Measurements from ENCODE around the gene SLC66A2. TPM values are rescaled to one million over a fixed set of nuclear protein-coding genes. Genes with fewer than 3 reads are reported as not detected.

SLC66A2 gene
- total and polyA plus RNA-seq, 2 of the 13 experiments (the other 11 are each of a cell fraction or from before 2014, with no cell fraction given): 33.5 to 41.9 TPM

DNA sequence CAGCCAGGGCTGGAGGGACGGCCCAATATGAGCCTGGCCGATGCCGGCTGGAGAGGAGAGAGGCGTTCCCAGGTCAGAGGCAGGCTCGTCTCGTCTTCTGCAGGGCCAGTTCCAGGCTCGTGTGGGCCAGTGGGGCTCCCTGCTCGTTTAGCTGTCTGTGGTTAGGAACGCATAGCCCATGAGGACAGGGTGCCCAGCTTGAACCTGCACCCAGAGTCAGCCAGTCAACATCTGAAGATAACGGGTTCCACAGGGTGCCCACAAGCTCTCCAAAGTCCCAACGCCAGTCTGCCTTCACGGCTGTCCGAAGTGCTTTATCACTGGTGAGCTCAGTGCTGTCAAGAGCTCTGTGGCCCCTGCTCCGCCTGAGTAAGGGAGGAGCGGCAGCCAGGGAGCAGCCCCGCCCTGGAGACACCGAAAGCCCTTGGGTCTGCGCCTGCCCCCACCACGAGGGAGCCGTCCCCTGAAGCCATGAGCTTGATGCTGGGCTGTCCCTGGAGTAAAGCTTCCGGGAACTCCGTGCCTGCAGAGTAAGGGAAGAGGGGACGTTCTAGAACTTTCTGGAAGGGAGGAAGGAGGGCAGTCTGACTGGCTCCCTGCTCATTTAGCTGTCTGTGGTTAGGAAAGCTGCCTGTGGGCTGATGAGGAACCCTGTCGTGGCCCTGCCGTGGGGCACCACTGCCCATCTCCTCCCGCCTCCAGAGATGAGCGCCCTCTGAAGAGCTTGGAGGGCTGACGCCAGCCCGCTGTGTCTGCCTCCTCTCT, 10.3 kb upstream of the SLC66A2 start (continued):
- TF ChIP-seq, protein P1, sequence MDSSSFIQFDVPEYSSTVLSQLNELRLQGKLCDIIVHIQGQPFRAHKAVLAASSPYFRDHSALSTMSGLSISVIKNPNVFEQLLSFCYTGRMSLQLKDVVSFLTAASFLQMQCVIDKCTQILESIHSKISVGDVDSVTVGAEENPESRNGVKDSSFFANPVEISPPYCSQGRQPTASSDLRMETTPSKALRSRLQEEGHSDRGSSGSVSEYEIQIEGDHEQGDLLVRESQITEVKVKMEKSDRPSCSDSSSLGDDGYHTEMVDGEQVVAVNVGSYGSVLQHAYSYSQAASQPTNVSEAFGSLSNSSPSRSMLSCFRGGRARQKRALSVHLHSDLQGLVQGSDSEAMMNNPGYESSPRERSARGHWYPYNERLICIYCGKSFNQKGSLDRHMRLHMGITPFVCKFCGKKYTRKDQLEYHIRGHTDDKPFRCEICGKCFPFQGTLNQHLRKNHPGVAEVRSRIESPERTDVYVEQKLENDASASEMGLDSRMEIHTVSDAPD (CRISPR knock-in tag; IDR thresholded peaks at IDR 0.05): no peak
- TF ChIP-seq ZNF333 (CRISPR knock-in tag; IDR thresholded peaks at IDR 0.05; ENCODE audit: borderline replicate concordance): no peak
- TF ChIP-seq, protein P2, sequence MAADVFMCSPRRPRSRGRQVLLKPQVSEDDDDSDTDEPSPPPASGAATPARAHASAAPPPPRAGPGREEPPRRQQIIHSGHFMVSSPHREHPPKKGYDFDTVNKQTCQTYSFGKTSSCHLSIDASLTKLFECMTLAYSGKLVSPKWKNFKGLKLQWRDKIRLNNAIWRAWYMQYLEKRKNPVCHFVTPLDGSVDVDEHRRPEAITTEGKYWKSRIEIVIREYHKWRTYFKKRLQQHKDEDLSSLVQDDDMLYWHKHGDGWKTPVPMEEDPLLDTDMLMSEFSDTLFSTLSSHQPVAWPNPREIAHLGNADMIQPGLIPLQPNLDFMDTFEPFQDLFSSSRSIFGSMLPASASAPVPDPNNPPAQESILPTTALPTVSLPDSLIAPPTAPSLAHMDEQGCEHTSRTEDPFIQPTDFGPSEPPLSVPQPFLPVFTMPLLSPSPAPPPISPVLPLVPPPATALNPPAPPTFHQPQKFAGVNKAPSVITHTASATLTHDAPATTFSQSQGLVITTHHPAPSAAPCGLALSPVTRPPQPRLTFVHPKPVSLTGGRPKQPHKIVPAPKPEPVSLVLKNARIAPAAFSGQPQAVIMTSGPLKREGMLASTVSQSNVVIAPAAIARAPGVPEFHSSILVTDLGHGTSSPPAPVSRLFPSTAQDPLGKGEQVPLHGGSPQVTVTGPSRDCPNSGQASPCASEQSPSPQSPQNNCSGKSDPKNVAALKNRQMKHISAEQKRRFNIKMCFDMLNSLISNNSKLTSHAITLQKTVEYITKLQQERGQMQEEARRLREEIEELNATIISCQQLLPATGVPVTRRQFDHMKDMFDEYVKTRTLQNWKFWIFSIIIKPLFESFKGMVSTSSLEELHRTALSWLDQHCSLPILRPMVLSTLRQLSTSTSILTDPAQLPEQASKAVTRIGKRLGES (CRISPR knock-in tag; IDR thresholded peaks at IDR 0.05; ENCODE audit: borderline replicate concordance): no peak
- TF ChIP-seq, protein P3, sequence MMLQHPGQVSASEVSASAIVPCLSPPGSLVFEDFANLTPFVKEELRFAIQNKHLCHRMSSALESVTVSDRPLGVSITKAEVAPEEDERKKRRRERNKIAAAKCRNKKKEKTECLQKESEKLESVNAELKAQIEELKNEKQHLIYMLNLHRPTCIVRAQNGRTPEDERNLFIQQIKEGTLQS (CRISPR knock-in tag; IDR thresholded peaks at IDR 0.05): no peak
- TF ChIP-seq, protein P4, sequence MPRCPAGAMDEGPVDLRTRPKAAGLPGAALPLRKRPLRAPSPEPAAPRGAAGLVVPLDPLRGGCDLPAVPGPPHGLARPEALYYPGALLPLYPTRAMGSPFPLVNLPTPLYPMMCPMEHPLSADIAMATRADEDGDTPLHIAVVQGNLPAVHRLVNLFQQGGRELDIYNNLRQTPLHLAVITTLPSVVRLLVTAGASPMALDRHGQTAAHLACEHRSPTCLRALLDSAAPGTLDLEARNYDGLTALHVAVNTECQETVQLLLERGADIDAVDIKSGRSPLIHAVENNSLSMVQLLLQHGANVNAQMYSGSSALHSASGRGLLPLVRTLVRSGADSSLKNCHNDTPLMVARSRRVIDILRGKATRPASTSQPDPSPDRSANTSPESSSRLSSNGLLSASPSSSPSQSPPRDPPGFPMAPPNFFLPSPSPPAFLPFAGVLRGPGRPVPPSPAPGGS (CRISPR knock-in tag; IDR thresholded peaks at IDR 0.05): 0 out of 2 replicates have a peak, but pooled peaks have one; percentile 11
- no peak for TF ChIP-seq SETDB1 (CRISPR knock-in tag; IDR thresholded peaks at IDR 0.05; ENCODE audit: borderline replicate concordance)
- no peak for TF ChIP-seq KLF13 (CRISPR knock-in tag; IDR thresholded peaks at IDR 0.05)
- TF ChIP-seq, protein P5, sequence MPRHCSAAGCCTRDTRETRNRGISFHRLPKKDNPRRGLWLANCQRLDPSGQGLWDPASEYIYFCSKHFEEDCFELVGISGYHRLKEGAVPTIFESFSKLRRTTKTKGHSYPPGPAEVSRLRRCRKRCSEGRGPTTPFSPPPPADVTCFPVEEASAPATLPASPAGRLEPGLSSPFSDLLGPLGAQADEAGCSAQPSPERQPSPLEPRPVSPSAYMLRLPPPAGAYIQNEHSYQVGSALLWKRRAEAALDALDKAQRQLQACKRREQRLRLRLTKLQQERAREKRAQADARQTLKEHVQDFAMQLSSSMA (CRISPR knock-in tag; IDR thresholded peaks at IDR 0.05): no peak
- no peak for TF ChIP-seq MZF1 (CRISPR knock-in tag; IDR thresholded peaks at IDR 0.05; ENCODE audit: borderline replicate concordance)
- no peak for TF ChIP-seq ZNF644 (CRISPR knock-in tag; IDR thresholded peaks at IDR 0.05; ENCODE audit: low read depth)
- TF ChIP-seq NFE2L2 (IDR thresholded peaks at IDR 0.05; ENCODE audit: low read length): no peak
- no peak for TF ChIP-seq ETV6 (CRISPR knock-in tag; conservative IDR thresholded peaks at IDR 0.05)
- TF ChIP-seq, protein P6, sequence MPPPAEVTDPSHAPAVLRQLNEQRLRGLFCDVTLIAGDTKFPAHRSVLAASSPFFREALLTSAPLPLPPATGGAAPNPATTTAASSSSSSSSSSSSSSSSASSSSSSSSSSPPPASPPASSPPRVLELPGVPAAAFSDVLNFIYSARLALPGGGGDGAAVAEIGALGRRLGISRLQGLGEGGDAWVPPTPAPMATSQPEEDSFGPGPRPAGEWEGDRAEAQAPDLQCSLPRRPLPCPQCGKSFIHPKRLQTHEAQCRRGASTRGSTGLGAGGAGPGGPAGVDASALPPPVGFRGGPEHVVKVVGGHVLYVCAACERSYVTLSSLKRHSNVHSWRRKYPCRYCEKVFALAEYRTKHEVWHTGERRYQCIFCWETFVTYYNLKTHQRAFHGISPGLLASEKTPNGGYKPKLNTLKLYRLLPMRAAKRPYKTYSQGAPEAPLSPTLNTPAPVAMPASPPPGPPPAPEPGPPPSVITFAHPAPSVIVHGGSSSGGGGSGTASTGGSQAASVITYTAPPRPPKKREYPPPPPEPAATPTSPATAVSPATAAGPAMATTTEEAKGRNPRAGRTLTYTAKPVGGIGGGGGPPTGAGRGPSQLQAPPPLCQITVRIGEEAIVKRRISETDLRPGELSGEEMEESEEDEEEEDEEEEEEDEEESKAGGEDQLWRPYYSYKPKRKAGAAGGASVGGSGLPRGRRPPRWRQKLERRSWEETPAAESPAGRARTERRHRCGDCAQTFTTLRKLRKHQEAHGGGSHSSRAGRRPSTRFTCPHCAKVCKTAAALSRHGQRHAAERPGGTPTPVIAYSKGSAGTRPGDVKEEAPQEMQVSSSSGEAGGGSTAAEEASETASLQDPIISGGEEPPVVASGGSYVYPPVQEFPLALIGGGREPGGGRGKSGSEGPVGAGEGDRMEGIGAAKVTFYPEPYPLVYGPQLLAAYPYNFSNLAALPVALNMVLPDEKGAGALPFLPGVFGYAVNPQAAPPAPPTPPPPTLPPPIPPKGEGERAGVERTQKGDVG (CRISPR knock-in tag; IDR thresholded peaks at IDR 0.05; ENCODE audit: borderline replicate concordance): no peak
- TF ChIP-seq ZNF550 (CRISPR knock-in tag; IDR thresholded peaks at IDR 0.05; ENCODE audit: borderline replicate concordance): no peak
- TF ChIP-seq, protein P7, sequence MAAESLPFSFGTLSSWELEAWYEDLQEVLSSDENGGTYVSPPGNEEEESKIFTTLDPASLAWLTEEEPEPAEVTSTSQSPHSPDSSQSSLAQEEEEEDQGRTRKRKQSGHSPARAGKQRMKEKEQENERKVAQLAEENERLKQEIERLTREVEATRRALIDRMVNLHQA (CRISPR knock-in tag; IDR thresholded peaks at IDR 0.05): no peak
- TF ChIP-seq ETV5 (CRISPR knock-in tag; IDR thresholded peaks at IDR 0.05; ENCODE audit: borderline replicate concordance): no peak
- TF ChIP-seq, protein P8, sequence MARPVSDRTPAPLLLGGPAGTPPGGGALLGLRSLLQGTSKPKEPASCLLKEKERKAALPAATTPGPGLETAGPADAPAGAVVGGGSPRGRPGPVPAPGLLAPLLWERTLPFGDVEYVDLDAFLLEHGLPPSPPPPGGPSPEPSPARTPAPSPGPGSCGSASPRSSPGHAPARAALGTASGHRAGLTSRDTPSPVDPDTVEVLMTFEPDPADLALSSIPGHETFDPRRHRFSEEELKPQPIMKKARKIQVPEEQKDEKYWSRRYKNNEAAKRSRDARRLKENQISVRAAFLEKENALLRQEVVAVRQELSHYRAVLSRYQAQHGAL (CRISPR knock-in tag; IDR thresholded peaks at IDR 0.05; ENCODE audit: not compliant biosample characterization): no peak
